Smooth muscle cell (in vitro differentiated cells): ENCODE measurements around the gene CRYBG2. TPM values are rescaled to one million over a fixed set of nuclear protein-coding genes. Genes with fewer than 3 reads are reported as not detected.

Experiments used
- DNase-seq: peaks from one replicate; lab custom pipeline; 2025; ENCODE audit not compliant: unreplicated experiment; lab: John Stamatoyannopoulos, UW
- H2AFZ ChIP-seq: fragments of 200-600 bp; sonication (generic); 2 replicates; pipeline ENCODE4 v1.6.0; 2016; ENCODE audit warnings: antibody characterized with exemption, low read depth, mild to moderate bottlenecking
- H3F3A ChIP-seq: fragments of 200-600 bp; sonication (generic); 2 replicates; pipeline ENCODE4 v1.6.0; 2017; ENCODE audit warnings: antibody characterized with exemption, low read depth
- H3K27ac ChIP-seq: fragments of 200-600 bp; sonication (generic); 2 replicates; pipeline ENCODE4 v1.5.1; 2016; ENCODE audit warnings: low read depth, mild to moderate bottlenecking
- H3K27me3 ChIP-seq: fragments of 200-600 bp; sonication (generic); 2 replicates; pipeline ENCODE4 v1.6.1; 2016; ENCODE audit warnings: low read depth, mild to moderate bottlenecking
- H3K36me3 ChIP-seq: fragments of 200-600 bp; sonication (generic); 2 replicates; pipeline ENCODE4 v1.5.1; 2016; ENCODE audit warnings: low read depth
- H3K4me1 ChIP-seq: fragments of 200-600 bp; sonication (generic); 2 replicates; pipeline ENCODE4 v1.5.1; 2016; ENCODE audit warnings: low read depth
- H3K4me2 ChIP-seq: fragments of 200-600 bp; sonication (generic); 2 replicates; pipeline ENCODE4 v1.6.0; 2016; ENCODE audit warnings: mild to moderate bottlenecking
- H3K4me3 ChIP-seq: fragments of 200-600 bp; sonication (generic); 2 replicates; pipeline ENCODE4 v1.5.1; 2016; ENCODE audit warnings: mild to moderate bottlenecking
- H3K79me2 ChIP-seq: fragments of 200-600 bp; sonication (generic); 2 replicates; pipeline ENCODE4 v1.6.0; 2016; ENCODE audit warnings: low read depth, mild to moderate bottlenecking
- H3K9ac ChIP-seq: fragments of 200-600 bp; sonication (generic); 2 replicates; pipeline ENCODE4 v1.6.0; 2016; ENCODE audit warnings: low read depth
- H3K9me3 ChIP-seq: fragments of 200-600 bp; sonication (generic); replicated peaks from 2 replicates; pipeline ENCODE4 v1.5.1; 2016; ENCODE audit warnings: low read depth
- H4K20me1 ChIP-seq: fragments of 200-600 bp; sonication (generic); 2 replicates; pipeline ENCODE4 v1.6.0; 2016; ENCODE audit warnings: low read depth
- WGBS: methylation state at CpG from one replicate; pipeline ENCODE4 v1.1.7; 2016; ENCODE audit warnings: low lambda C conversion rate; 5-methylcytosine and 5-hydroxymethylcytosine counted together
- polyA plus RNA-seq: library from polyadenylated mRNA; unstranded; fragments of >200 nt; fragmentation: Nextera tagmentation; extraction: Ambion mirVana; gene quantifications from 2 replicates; pipeline ENCODE4 v1.2.1, GENCODE V29; 2016
- total RNA-seq: library from RNA; depleted of rRNA; stranded (reverse); fragments of >200 nt; gene quantifications from 2 replicates; pipeline ENCODE4 v1.2.3, GENCODE V29; 2014
- TF ChIP-seq, protein P1 (sequence below): fragments of 200-600 bp; sonication (generic); IDR thresholded peaks from 2 replicates; pipeline ENCODE4 v1.5.1; 2017; ENCODE audit warnings: borderline replicate concordance, mild to moderate bottlenecking, antibody characterized with exemption; ENCODE audit not compliant: insufficient read depth, poor library complexity, severe bottlenecking

CRYBG2 gene
- total and polyA plus RNA-seq, 2 experiments from 2014 or later: 4.1 to 9.5 TPM

DNA sequence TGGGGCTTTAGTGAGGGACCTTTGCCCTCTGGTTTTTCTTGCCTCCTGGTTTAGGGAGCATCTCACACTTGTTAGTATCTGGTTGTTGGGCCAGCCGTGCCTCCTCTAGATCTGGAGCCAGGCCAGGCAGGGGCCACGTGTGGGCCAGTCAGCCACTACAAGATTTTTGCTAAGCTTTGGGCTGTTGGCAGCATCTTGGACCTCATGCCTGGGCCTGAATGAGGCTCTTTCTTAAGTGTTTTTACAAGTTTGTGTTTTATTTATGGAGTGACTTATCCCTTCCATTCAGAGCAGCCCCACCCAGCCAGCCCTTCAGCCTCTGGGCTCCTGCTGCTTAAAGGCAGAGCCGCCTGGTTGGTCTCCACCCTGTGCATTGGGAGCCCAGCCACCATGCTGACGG is 75.6 kb downstream of the CRYBG2 start:
- no peaks in the 10 kb centered on the region for H3K36me3 ChIP-seq
- H3K4me1 ChIP-seq: peaks cover 57% of the 10 kb centered on the region
- H3F3A ChIP-seq: peaks cover 49% of the 10 kb centered on the region
- WGBS: 27% methylated on average over 4 of the region's 4 CpGs
- H4K20me1 ChIP-seq: peaks cover 28% of the 10 kb centered on the region
- no peak overlapping the region for H2AFZ ChIP-seq
- peak overlapping the region; percentile 96 for H3K27ac ChIP-seq
- H3K79me2 ChIP-seq: no peaks in the 10 kb centered on the region
- peak; percentile 56 for DNase-seq
- H3K4me3 ChIP-seq: no peak overlapping the region
- TF ChIP-seq, protein P1, sequence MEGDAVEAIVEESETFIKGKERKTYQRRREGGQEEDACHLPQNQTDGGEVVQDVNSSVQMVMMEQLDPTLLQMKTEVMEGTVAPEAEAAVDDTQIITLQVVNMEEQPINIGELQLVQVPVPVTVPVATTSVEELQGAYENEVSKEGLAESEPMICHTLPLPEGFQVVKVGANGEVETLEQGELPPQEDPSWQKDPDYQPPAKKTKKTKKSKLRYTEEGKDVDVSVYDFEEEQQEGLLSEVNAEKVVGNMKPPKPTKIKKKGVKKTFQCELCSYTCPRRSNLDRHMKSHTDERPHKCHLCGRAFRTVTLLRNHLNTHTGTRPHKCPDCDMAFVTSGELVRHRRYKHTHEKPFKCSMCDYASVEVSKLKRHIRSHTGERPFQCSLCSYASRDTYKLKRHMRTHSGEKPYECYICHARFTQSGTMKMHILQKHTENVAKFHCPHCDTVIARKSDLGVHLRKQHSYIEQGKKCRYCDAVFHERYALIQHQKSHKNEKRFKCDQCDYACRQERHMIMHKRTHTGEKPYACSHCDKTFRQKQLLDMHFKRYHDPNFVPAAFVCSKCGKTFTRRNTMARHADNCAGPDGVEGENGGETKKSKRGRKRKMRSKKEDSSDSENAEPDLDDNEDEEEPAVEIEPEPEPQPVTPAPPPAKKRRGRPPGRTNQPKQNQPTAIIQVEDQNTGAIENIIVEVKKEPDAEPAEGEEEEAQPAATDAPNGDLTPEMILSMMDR: no peak
- H3K9ac ChIP-seq: peak overlapping the region; percentile 89
- no peaks in the 10 kb centered on the region for H3K27me3 ChIP-seq
- peak overlapping the region; percentile 94 for H3K4me2 ChIP-seq
- no peaks in the 10 kb centered on the region for H3K9me3 ChIP-seq

DNA sequence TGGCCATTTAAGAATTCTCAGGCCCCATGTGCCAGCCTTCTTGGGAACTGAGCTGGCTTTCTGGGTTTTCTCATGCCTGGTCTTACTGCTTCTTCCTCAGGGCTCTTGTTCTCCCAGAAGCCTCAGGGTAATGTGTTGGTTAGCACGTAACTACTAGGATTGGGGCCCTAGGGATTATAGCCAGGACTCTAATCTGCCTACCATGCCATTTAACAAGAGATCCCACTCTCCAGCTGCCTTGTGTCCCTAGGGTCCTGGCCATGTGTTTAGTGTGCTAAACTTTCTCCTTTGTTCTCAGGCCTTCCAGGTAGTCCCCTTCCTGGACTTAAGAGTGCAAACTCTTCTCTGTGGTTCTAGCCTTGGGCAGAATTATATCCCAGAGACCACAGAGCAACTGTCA is 76.2 kb downstream of the CRYBG2 start:
- Histone ChIP-seq H3F3A (peaks cover 44% of the 10 kb centered on the region), H3K27me3 (no peaks in the 10 kb centered on the region), H2AFZ (no peak overlapping the region), H3K79me2 (no peaks in the 10 kb centered on the region), H3K9ac (peak overlapping the region; percentile 25), H3K27ac (peak overlapping the region; percentile 96), H4K20me1 (peaks cover 22% of the 10 kb centered on the region), H3K4me3 (no peak overlapping the region), H3K36me3 (no peaks in the 10 kb centered on the region), H3K4me1 (peaks cover 54% of the 10 kb centered on the region), H3K9me3 (no peaks in the 10 kb centered on the region), H3K4me2 (peak overlapping the region; percentile 94)
- DNase-seq: no peak
- 10% methylated on average over 1 of the region's 1 CpG for WGBS
- TF ChIP-seq, protein P1: no peak

DNA sequence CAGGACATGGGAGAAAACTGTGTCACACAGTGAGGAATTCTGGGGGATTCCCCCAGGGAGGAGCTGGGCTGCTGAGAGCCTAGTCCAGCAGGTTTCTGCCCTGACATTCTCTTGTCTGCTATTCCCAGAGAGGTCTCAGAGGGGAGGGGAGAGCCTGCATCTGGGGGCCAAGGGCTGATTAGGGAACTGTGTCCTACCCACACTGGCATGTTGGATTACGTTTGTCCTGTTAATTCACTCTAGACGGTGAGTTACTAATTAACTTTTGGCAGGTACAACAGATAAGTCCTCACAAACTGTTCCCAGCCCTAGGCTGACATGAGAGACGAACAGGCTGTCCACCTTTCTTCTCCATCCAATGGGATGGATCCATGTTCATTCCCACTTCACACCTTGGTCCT is 76.7 kb downstream of the CRYBG2 start:
- Histone ChIP-seq H3K9ac (peak overlapping the region; percentile 25), H3K4me1 (peaks cover 49% of the 10 kb centered on the region), H3F3A (peaks cover 43% of the 10 kb centered on the region), H3K36me3 (no peaks in the 10 kb centered on the region), H4K20me1 (peaks cover 18% of the 10 kb centered on the region), H2AFZ (no peak overlapping the region), H3K79me2 (no peaks in the 10 kb centered on the region), H3K4me3 (no peak overlapping the region), H3K4me2 (peak overlapping the region; percentile 94), H3K9me3 (no peaks in the 10 kb centered on the region), H3K27ac (peak overlapping the region; percentile 96), H3K27me3 (no peaks in the 10 kb centered on the region)
- DNase-seq: no peak
- TF ChIP-seq, protein P1: no peak
- WGBS: 60% methylated on average over 3 of the region's 3 CpGs

DNA sequence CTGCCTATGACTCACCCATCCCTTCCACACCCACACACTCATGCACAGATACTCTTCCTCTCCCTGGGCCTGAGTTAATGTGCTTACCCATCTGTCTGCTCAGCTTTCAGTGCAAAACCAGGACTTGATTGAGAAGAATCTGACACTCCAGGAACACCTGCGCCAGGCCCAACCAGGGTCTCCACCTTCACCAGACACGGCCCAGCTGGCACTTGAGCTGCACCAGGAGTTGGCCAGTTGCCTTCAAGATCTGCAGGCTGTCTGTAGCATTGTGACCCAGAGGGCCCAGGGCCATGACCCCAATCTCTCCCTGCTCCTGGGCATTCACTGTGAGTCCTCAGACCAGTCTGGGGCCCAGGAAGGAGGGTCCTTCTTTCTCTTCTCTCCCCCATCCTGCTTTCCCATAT is 77.5 kb downstream of the CRYBG2 start:
- Histone ChIP-seq H4K20me1 (peaks cover 11% of the 10 kb centered on the region), H3K9ac (peak overlapping the region; percentile 8), H3K9me3 (no peaks in the 10 kb centered on the region), H3K4me2 (peak overlapping the region; percentile 94), H3K27me3 (no peaks in the 10 kb centered on the region), H3K79me2 (no peaks in the 10 kb centered on the region), H3K36me3 (no peaks in the 10 kb centered on the region), H3F3A (peaks cover 43% of the 10 kb centered on the region), H3K4me3 (no peak overlapping the region), H2AFZ (no peak overlapping the region), H3K27ac (peak overlapping the region; percentile 96), H3K4me1 (peaks cover 44% of the 10 kb centered on the region)
- WGBS: 86% methylated on average over 2 of the region's 2 CpGs
- no peak for DNase-seq
- TF ChIP-seq, protein P1: no peak
